Erythroblast (primary cell): Measurements from ENCODE around the gene CAV1.

Experiments
- GATA1 ChIP-seq: IDR thresholded peaks from 2 replicates; pipeline ENCODE4 v1.6.1; 2011; ENCODE audit warnings: low read depth, mild to moderate bottlenecking, control low read depth, low read length, moderate library complexity
- POLR2A ChIP-seq: IDR thresholded peaks from 2 replicates; pipeline ENCODE4 v1.6.1; 2011; ENCODE audit warnings: mild to moderate bottlenecking, low read length

- no peak for TF ChIP-seq POLR2A
- TF ChIP-seq GATA1 = no peak
Measured at GRCh38 chr7:116554911-116555310, 30.1 kb downstream of the CAV1 start.
